Chondrocyte (in vitro differentiated cells): ENCODE results near the gene ZNF485. TPM values are rescaled to one million over a fixed set of nuclear protein-coding genes. Genes with fewer than 3 reads are reported as not detected.

Experiments used
- DNase-seq: peaks from one replicate; pipeline ENCODE4 v3.0.0; 2021; ENCODE audit warnings: mixed read lengths, low spot score
- H3K27ac Mint-ChIP-seq: one replicate; pipeline ENCODE4 v1.8.0; 2021; ENCODE audit warnings: mild to moderate bottlenecking, moderate library complexity, mixed read lengths; ENCODE audit not compliant: unreplicated experiment
- H3K27me3 Mint-ChIP-seq: 2 replicates; pipeline ENCODE4 v1.8.0; 2021; ENCODE audit warnings: low read depth, mixed read lengths
- H3K36me3 Mint-ChIP-seq: 2 replicates; pipeline ENCODE4 v1.8.0; 2021; ENCODE audit warnings: low read depth, mixed read lengths
- H3K4me1 Mint-ChIP-seq: 2 replicates; pipeline ENCODE4 v1.8.0; 2021; ENCODE audit warnings: low read depth, mild to moderate bottlenecking, mixed read lengths
- H3K4me3 Mint-ChIP-seq: one replicate; pipeline ENCODE4 v1.8.0; 2021; ENCODE audit warnings: mild to moderate bottlenecking, moderate library complexity, mixed read lengths; ENCODE audit not compliant: unreplicated experiment
- H3K9me3 Mint-ChIP-seq: 2 replicates; pipeline ENCODE4 v1.8.0; 2021; ENCODE audit warnings: low read depth, mixed read lengths
- total RNA-seq: library from RNA; stranded (reverse); gene quantifications from 3 replicates; pipeline ENCODE4 v1.2.1, GENCODE V29; 2021
- TF ChIP-seq, protein P1 (sequence below): fragments of 200-600 bp; sonication (generic); IDR thresholded peaks from 2 replicates; pipeline ENCODE4 v1.5.0; 2021; ENCODE audit warnings: antibody characterized with exemption, mild to moderate bottlenecking, moderate library complexity

ZNF485 gene
- total RNA-seq, 1 donor from 2014 or later = 1.9 TPM

- DNase-seq = no peak
Measured at GRCh38 chr10:43653746-43654145, 47.5 kb downstream of the ZNF485 start.

DNA sequence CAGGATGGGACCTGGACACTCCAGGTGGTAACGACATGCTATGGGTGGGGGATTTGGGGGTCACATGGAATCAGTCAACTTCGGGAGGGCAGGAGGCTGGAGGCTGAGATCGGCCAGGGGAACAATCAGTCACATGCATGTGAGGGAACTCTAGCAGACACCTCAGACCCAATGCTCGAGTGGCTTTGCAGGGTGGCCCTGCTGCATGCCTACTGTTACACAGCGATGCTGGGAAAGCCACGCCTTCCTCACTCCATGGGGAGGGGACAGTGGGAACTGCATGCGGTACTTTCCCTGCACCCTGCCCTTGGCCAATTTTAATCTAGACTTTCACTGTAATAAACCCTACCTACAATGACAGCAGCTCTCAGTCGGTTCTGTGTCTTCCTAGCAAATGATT is 49.1 kb downstream of the ZNF485 start:
- peaks cover 6% of the 10 kb centered on the region for H3K4me1 Mint-ChIP-seq
- H3K27ac Mint-ChIP-seq = no peak overlapping the region
- H3K27me3 Mint-ChIP-seq = no peaks in the 10 kb centered on the region
- H3K9me3 Mint-ChIP-seq = no peaks in the 10 kb centered on the region
- DNase-seq = no peak
- no peak overlapping the region for H3K4me3 Mint-ChIP-seq
- TF ChIP-seq, protein P1, sequence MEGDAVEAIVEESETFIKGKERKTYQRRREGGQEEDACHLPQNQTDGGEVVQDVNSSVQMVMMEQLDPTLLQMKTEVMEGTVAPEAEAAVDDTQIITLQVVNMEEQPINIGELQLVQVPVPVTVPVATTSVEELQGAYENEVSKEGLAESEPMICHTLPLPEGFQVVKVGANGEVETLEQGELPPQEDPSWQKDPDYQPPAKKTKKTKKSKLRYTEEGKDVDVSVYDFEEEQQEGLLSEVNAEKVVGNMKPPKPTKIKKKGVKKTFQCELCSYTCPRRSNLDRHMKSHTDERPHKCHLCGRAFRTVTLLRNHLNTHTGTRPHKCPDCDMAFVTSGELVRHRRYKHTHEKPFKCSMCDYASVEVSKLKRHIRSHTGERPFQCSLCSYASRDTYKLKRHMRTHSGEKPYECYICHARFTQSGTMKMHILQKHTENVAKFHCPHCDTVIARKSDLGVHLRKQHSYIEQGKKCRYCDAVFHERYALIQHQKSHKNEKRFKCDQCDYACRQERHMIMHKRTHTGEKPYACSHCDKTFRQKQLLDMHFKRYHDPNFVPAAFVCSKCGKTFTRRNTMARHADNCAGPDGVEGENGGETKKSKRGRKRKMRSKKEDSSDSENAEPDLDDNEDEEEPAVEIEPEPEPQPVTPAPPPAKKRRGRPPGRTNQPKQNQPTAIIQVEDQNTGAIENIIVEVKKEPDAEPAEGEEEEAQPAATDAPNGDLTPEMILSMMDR = no peak
- no peaks in the 10 kb centered on the region for H3K36me3 Mint-ChIP-seq

More at GRCh38 chr10:43653746-43654145, 47.5 kb downstream of the ZNF485 start:
- Mint-ChIP-seq H3K36me3 (no peaks in the 10 kb centered on the region), H3K27me3 (no peaks in the 10 kb centered on the region), H3K4me1 (peaks cover 15% of the 10 kb centered on the region), H3K9me3 (no peaks in the 10 kb centered on the region), H3K4me3 (no peak overlapping the region), H3K27ac (no peak overlapping the region)
- TF ChIP-seq, protein P1 = no peak

DNA sequence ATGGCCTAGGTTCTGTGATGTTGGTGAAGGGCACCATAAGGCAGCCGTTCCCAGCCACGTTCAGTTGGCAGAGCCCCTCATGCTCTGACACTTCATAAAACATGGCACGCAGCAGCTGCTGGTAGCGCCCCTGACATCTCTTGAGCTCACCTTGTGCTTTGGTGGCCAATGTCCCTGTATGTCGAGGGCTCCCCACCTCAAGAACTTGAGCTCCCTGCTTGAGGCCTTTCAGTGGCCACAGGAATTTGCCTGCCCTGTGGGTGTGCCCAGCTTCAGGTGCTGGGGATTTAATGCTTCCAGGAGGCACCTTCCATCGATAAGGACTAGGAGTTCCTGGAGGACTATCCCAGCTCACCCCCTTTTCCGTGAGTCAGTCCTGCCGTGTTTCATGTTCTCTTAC is 52.0 kb downstream of the ZNF485 start:
- Mint-ChIP-seq H3K27me3 (no peaks in the 10 kb centered on the region), H3K27ac (no peak overlapping the region), H3K4me1 (peaks cover 6% of the 10 kb centered on the region), H3K4me3 (no peak overlapping the region), H3K9me3 (no peaks in the 10 kb centered on the region), H3K36me3 (peaks cover 1% of the 10 kb centered on the region)
- DNase-seq = no peak
- TF ChIP-seq, protein P1 = no peak

DNA sequence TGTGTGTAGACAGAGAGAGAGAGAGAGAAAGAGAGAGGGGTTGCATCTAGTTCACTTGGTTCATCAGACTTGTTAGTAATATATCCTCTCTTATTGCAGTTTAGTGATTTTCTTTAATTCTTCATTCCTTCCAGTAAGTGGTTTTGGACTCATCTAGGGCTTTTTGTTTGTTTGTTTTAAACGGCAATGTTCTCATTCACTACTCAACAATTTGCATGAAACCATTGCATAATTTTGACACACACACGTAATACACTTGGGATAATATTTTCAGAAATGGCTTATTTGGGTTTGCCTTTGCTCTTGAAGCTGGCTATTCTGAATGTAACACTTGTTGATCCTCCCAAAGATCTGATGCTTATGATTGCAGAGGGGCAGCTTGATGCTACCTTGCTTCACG is 58.8 kb downstream of the ZNF485 start:
- Mint-ChIP-seq H3K4me1 (no peaks in the 10 kb centered on the region), H3K27ac (no peak overlapping the region)

DNA sequence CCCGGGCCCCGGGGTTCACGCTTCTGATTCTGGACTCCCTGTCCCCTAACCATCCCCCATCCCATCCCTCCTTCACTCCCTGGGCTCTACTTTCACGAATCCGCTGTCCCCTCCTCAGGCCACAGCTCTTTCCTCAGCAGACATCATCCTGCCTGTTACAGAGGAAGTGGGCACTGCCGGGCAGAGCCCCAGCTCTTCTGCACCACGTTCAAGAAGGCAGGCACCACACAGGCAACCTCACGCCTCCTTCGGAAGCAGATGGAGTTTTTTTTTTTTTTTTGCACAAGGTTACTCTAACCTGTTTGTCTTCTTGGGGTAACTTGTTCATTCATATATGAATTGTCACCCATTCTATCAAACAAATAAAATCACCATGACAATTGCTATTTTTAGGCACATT is 60.3 kb downstream of the ZNF485 start:
- H3K9me3 Mint-ChIP-seq = no peaks in the 10 kb centered on the region
- H3K36me3 Mint-ChIP-seq = peaks cover 1% of the 10 kb centered on the region
- TF ChIP-seq, protein P1 = no peak
- DNase-seq = no peak
- no peak overlapping the region for H3K27ac Mint-ChIP-seq
- peaks cover 5% of the 10 kb centered on the region for H3K27me3 Mint-ChIP-seq
- H3K4me3 Mint-ChIP-seq = no peak overlapping the region
- H3K4me1 Mint-ChIP-seq = peaks cover 2% of the 10 kb centered on the region

More for the DNA sequence above, 58.8 kb downstream of the ZNF485 start:
- peaks cover 1% of the 10 kb centered on the region for H3K36me3 Mint-ChIP-seq
- no peak for DNase-seq
- H3K9me3 Mint-ChIP-seq = no peaks in the 10 kb centered on the region
- H3K27me3 Mint-ChIP-seq = peaks cover 1% of the 10 kb centered on the region
- TF ChIP-seq, protein P1 = no peak
- H3K4me3 Mint-ChIP-seq = no peak overlapping the region
